Amniotic stem cell (primary cell): ENCODE measurements around the gene SERPINA4.
"Not testable (repeated sequence)": the region's sequence is repeated elsewhere in the genome, so short reads cannot be mapped to it uniquely, and the experiment has no call there.

ENCODE experiments used
- DNase-seq: peaks from one replicate; lab custom pipeline; 2025; lab: John Stamatoyannopoulos, UW

Gene SERPINA4

GRCh38 chr14:94569381-94570001 lies 8.2 kb downstream of the SERPINA4 start:
- no peak for DNase-seq

GRCh38 chr14:94570002-94570400 lies 8.8 kb downstream of the SERPINA4 start:
- DNase-seq = no peak

DNA sequence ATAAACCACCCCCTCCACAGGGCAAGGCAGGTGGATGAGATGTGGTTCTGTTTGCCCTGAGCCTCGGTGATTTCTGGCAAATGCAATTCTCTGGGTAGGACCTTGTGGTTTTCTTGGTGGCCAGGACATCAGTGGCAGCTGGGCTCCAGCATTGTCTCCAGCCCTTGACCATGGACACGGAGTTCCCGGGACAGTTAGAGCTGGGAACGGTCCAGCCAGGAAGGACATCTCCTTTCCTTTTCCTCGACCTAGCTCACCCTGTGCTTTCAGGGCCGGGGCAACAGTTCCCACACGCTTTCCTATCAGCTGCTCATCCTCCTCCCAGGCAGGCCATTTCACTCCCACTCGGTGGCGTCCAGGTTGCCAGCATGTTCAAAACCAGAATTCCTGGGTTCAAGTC lies 9.2 kb downstream of the SERPINA4 start:
- no peak for DNase-seq

DNA sequence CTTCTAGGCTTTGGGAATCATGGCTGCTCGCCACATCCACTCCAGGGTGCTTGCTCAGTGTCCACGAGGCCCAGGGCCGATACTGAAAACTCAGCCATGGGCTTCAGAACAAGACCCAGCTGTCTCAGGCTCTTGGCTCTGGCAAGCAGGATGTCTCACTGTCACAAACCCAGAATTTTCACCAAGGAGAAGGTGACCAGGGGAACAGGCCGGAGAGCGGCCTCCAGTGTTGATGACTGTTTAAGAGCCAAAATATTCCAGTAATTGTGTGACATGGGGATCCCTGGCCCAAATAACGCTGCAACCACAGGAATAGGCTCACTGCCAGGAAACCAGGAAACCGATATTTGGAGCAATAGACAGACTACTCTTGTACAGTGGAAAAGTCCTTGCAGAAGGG lies 10.2 kb downstream of the SERPINA4 start:
- DNase-seq = no peak

DNA sequence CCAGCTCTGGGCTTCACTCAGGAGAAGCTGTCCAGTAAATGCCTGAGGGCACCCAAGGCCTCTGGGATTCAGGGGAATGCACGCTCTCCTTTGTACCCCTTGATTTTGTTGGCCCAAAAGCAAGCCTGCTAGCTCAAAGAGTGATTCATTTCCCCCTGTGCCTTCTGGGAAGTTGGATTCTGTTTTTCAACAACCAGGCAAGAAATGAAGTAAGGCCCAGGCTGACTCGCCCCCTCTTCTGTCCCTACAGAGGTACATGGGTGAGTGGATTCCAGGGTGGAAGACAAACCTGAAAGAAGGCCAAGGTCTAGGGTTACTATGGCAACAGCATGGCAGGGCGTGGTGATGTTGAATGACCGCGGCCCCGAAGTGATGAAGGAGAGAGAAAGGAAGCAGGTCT lies 10.7 kb downstream of the SERPINA4 start:
- DNase-seq = no peak

- DNase-seq = no peak
These were observed 11.5 kb downstream of the SERPINA4 start for GRCh38 chr14:94572637-94573303.

GRCh38 chr14:94573475-94574277 lies 12.4 kb downstream of the SERPINA4 start:
- no peak for DNase-seq

DNA sequence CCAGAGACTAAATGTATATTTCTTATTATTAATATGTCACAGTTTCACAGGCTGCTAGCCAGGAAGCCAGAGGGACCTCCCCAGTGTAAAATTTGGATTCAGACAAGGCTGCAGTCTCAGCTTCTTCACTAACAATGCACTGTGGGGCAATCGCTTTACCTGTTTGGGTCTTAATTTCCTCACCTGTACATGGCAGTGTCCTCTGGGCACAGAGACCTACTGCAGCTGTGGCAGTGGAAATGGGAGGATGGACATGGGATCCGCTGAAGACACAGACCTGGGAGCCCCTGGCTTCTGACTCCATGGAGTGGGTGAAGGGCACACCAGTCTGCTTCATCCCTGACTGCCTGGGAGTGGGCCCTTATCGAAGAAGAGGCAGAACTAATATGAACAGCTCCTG lies 13.1 kb downstream of the SERPINA4 start:
- DNase-seq = no peak

- no peak for DNase-seq
These were observed 14.7 kb downstream of the SERPINA4 start for GRCh38 chr14:94575730-94576585.

DNA sequence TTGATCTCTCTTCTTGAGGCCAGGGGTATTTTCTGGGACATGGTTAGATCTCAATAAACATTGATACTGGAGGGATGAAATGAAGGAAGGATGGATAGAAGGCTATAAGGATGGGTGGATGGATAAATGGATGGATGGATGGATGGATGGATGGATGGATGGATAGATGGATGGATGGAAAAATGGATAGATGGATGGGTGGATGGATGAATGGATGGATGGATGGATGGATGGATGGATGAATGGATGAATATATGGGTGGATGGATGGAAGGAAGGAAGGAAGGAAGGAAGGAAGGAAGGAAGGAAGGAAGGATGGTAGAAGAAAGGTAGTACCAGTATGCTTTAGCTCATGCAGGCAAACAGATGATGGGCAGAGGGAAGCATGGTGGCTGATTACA lies 16.2 kb downstream of the SERPINA4 start:
- DNase-seq = not testable (repeated sequence)

DNA sequence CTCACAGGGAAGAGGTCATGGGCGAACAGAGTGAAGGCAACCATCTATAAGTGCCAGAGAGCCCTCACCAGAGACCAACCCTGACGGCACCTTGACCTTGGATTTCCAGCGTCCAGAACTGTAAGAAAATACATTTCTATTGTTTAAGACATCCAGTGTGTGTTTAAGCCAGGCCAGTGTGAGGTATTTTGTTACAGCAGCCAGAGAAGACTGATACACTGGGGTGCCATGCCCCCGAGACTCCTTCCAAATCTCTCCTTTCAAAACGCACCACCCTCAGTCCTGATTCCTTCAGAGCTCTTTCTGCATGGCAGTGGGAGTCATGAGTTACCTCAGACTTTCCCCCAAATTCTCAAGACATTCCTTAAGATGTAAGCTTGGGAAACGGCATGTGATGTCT lies 17.5 kb downstream of the SERPINA4 start:
- no peak for DNase-seq

GRCh38 chr14:94581127-94581999 lies 20.1 kb downstream of the SERPINA4 start, which contains the start of gene SERPINA5:
TSS of gene SERPINA5 (plus strand) at chr14:94581426. CDS start at chr14:94587363, 5,937 bp downstream.
- no peak for DNase-seq

- no peak for DNase-seq
These were observed 21.0 kb downstream of the SERPINA4 start for GRCh38 chr14:94582199-94582750.

- no peak for DNase-seq
These were observed 21.6 kb downstream of the SERPINA4 start for GRCh38 chr14:94582851-94583250.

DNA sequence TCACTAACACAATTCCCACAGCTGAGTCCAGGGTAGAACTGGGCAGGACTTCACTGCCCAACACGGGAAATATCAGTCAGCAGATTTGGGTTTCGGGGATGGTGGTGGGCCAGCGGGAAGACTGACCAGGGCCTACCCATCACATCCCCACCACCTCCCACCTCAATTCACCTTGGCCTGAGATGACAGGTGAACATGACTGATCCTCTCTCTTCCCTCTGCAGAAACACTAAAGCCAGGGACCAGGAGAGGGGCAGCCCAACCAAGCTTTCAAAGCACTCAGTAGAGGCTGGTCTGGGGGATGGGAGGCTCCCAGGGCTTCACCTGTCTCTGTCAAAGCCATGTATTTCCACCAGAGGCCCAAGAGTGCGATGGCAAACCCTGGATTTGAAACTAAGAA lies 22.3 kb downstream of the SERPINA4 start:
- DNase-seq = no peak

DNA sequence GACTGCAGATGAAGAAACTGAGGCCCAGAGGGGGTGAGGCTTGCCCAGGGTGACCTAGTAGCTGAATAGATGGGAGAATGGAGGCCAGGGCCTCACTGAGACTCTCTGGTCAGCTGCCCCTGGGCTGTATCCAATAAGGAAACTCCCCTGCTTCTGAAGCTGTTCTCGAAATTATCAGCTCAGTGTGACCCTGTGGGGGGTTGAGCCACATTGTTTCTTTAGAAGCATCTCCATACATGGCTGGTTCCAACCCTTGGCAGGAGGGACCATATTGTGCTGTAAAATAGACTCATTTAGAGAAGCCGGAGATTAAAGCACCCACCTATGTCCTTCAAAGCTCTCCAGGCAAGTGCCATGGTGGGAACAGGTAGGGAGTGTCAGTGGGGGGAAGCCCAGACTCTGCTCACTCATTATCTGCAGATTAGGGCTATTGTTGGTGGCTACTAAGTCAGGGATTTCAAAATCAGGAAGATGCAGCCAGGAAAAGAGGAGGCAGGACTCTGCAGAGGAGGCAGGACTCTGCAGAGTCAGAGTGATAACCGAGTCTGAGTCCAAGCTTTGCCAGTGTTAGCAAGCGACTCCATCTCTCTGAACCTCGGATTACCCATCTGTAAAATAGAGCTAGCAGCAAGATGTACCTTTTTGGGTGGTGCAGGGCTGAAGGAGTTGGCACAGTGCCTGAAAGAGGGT lies 23.5 kb downstream of the SERPINA4 start:
- no peak for DNase-seq

GRCh38 chr14:94586635-94587034 lies 25.4 kb downstream of the SERPINA4 start:
- DNase-seq = no peak

DNA sequence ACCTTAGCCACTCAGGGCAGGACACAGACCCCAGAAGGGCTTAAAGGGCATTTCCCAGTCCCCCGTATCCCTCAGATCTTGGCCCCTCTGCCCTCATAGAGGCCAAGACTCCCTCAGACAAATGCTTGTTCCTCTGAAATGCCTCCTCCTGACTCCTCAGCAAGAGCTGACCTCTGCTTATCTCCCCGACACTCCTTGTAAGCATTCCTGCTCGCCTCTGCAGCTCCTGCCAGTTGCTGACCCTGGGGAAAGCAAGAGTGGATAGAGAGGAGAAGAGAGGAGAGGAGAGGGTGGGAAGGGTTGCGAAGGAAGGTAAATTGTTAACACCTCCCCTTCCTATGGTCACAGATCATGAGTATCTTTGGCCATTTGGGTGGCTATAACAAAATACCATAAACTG lies 27.1 kb downstream of the SERPINA4 start:
- no peak for DNase-seq

GRCh38 chr14:94591073-94591472 lies 29.8 kb downstream of the SERPINA4 start:
- DNase-seq = no peak

DNA sequence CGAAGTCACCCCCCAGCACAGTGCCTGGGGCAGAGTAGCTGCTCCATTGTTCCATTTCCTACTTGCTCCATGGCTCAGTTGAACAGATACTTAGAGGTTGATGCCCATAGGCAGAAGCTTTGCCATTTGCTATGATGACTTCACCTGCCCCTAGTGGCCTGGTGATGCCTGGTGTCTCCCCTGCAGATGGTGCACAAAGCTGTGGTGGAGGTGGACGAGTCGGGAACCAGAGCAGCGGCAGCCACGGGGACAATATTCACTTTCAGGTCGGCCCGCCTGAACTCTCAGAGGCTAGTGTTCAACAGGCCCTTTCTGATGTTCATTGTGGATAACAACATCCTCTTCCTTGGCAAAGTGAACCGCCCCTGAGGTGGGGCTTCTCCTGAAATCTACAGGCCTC lies 30.6 kb downstream of the SERPINA4 start:
- DNase-seq = no peak
